CD4-positive, CD25-positive, alpha-beta regulatory T cell (primary cell): ENCODE data around the gene EPHA8. TPM values are rescaled to one million over a fixed set of nuclear protein-coding genes. Genes with fewer than 3 reads are reported as not detected.
A peak's percentile ranks its signal among the peaks of the same experiment; 100 is the strongest.

Experiments
- ATAC-seq, 2 donors: fragments of 150-1000 bp; cut with Tn5 transposase; one replicate each; pipeline ENCODE4 v1.10.0; 2021; ENCODE audit warnings: low read depth in 2 of 2, moderate number of reproducible peaks in 2 of 2, moderate library complexity in 1 of 2
- DNase-seq, 3 donors: peaks; one replicate each; pipeline versions ENCODE4 v3.0.0 to v3.0.0-alpha.2; 2012 to 2022; ENCODE audit warnings: mixed read lengths in 1 of 3
- H3K27ac ChIP-seq: one replicate; pipeline ENCODE4 v1.7.0; 2013; ENCODE audit warnings: mild to moderate bottlenecking, low read length; ENCODE audit not compliant: insufficient read depth, poor library complexity, severe bottlenecking
- H3K27me3 ChIP-seq: one replicate; pipeline ENCODE4 v1.7.0; 2013; ENCODE audit warnings: low read length; ENCODE audit not compliant: control insufficient read depth, insufficient read depth
- H3K36me3 ChIP-seq: one replicate; pipeline ENCODE4 v1.7.0; 2013; ENCODE audit warnings: mild to moderate bottlenecking, low read length, moderate library complexity; ENCODE audit not compliant: control insufficient read depth, insufficient read depth
- H3K4me1 ChIP-seq: 2 replicates; pipeline ENCODE4 v1.7.0; 2013; ENCODE audit warnings: mild to moderate bottlenecking, low read length; ENCODE audit not compliant: insufficient read depth, control insufficient read depth, poor library complexity, severe bottlenecking
- H3K4me3 ChIP-seq: one replicate; pipeline ENCODE4 v1.7.0; 2013; ENCODE audit warnings: low read depth, mild to moderate bottlenecking, low read length, moderate library complexity
- H3K9me3 ChIP-seq, 2 experiments: 1 replicate in 1 of 2; 2 replicates in 1 of 2; pipeline ENCODE4 v1.7.0; 2013; ENCODE audit warnings: low read length in 2 of 2, mild to moderate bottlenecking in 1 of 2, moderate library complexity in 1 of 2; ENCODE audit not compliant: control insufficient read depth in 2 of 2
- H3K27ac Mint-ChIP-seq, 3 donors: one replicate each; pipeline ENCODE4 v1.8.0; 2020 to 2022; ENCODE audit warnings: mild to moderate bottlenecking in 3 of 3, mixed read lengths in 3 of 3, moderate library complexity in 2 of 3
- H3K27me3 Mint-ChIP-seq: one replicate; pipeline ENCODE4 v1.8.0; 2022; ENCODE audit warnings: mild to moderate bottlenecking, mixed read lengths
- H3K36me3 Mint-ChIP-seq: one replicate; pipeline ENCODE4 v1.8.0; 2020; ENCODE audit warnings: mixed read lengths
- H3K4me1 Mint-ChIP-seq, 4 donors: one replicate each; pipeline ENCODE4 v1.8.0; 2020 to 2022; ENCODE audit warnings: mixed read lengths in 4 of 4, mild to moderate bottlenecking in 1 of 4
- H3K4me3 Mint-ChIP-seq, 4 donors: one replicate each; pipeline ENCODE4 v1.8.0; 2020 to 2022; ENCODE audit warnings: mild to moderate bottlenecking in 4 of 4, mixed read lengths in 4 of 4, moderate library complexity in 3 of 4
- H3K9me3 Mint-ChIP-seq, 7 donors: one replicate each; pipeline ENCODE4 v1.8.0; 2020 to 2022; ENCODE audit warnings: mixed read lengths in 7 of 7, mild to moderate bottlenecking in 3 of 7, moderate library complexity in 2 of 7
- polyA plus RNA-seq, 4 donors: library from polyadenylated mRNA; unstranded; fragments of 300-500 nt; fragmentation: Illumina TruSeq; gene quantifications; one replicate each; pipeline ENCODE4 v1.2.3, GENCODE V29; 2021
- total RNA-seq: library from RNA; stranded (reverse); gene quantifications from one replicate; pipeline ENCODE4 v1.2.3, GENCODE V29; 2022

Gene EPHA8
- total and polyA plus RNA-seq, 5 donors from 2014 or later = not detected

- Mint-ChIP-seq H3K4me3 (no peak overlapping the region), H3K27me3 (peaks cover 18% of the 10 kb centered on the region), H3K36me3 (no peaks in the 10 kb centered on the region), H3K9me3 (no peaks in the 10 kb centered on the region), H3K4me1 (peaks cover 0 to 2% (median 0%) of the 10 kb centered on the region in 4 donors), H3K27ac (peak overlapping the region in 1 of 3 donors; percentile 92)
- Histone ChIP-seq H3K27ac (no peak overlapping the region), H3K27me3 (no peaks in the 10 kb centered on the region), H3K36me3 (no peaks in the 10 kb centered on the region), H3K4me1 (peaks cover 3% of the 10 kb centered on the region), H3K4me3 (no peak overlapping the region), H3K9me3 (no peaks in the 10 kb centered on the region)
- DNase-seq (no peak), ATAC-seq (no peak)
Observed at GRCh38 chr1:22636927-22637326, 73.6 kb downstream of the EPHA8 start.

GRCh38 chr1:22637907-22638445, 74.7 kb downstream of the EPHA8 start:
- Histone ChIP-seq H3K4me1 (peaks cover 5% of the 10 kb centered on the region), H3K36me3 (no peaks in the 10 kb centered on the region), H3K27ac (no peak overlapping the region), H3K4me3 (no peak overlapping the region), H3K27me3 (no peaks in the 10 kb centered on the region), H3K9me3 (no peaks in the 10 kb centered on the region)
- DNase-seq (no peak), ATAC-seq (no peak)
- Mint-ChIP-seq H3K4me3 (no peak overlapping the region), H3K27me3 (peaks cover 10% of the 10 kb centered on the region), H3K9me3 (no peaks in the 10 kb centered on the region), H3K36me3 (no peaks in the 10 kb centered on the region), H3K27ac (no peak overlapping the region), H3K4me1 (peaks cover 0 to 2% (median 0%) of the 10 kb centered on the region in 4 donors)

GRCh38 chr1:22638476-22639234, 75.4 kb downstream of the EPHA8 start:
- no peaks in the 10 kb centered on the region for H3K36me3 ChIP-seq
- ATAC-seq = no peak
- Mint-ChIP-seq H3K36me3 (no peaks in the 10 kb centered on the region), H3K4me1 (peaks cover 0 to 2% (median 0%) of the 10 kb centered on the region in 4 donors), H3K4me3 (no peak overlapping the region), H3K27me3 (peaks cover 7% of the 10 kb centered on the region), H3K27ac (no peak overlapping the region), H3K9me3 (no peaks in the 10 kb centered on the region)
- H3K4me3 ChIP-seq = no peak overlapping the region
- DNase-seq = no peak
- peaks cover 5% of the 10 kb centered on the region for H3K4me1 ChIP-seq
- H3K27ac ChIP-seq = no peak overlapping the region
- no peaks in the 10 kb centered on the region for H3K9me3 ChIP-seq
- H3K27me3 ChIP-seq = no peaks in the 10 kb centered on the region

- Histone ChIP-seq H3K27ac (no peak overlapping the region), H3K9me3 (no peaks in the 10 kb centered on the region), H3K36me3 (no peaks in the 10 kb centered on the region), H3K4me3 (no peak overlapping the region), H3K27me3 (no peaks in the 10 kb centered on the region), H3K4me1 (peaks cover 5% of the 10 kb centered on the region)
- H3K36me3 Mint-ChIP-seq = no peaks in the 10 kb centered on the region
- no peak overlapping the region for H3K27ac Mint-ChIP-seq
- no peak overlapping the region for H3K4me3 Mint-ChIP-seq
- peaks cover 0 to 2% (median 0%) of the 10 kb centered on the region in 4 donors for H3K4me1 Mint-ChIP-seq
- no peak for ATAC-seq
- H3K27me3 Mint-ChIP-seq = peaks cover 5% of the 10 kb centered on the region
- no peak for DNase-seq
- no peaks in the 10 kb centered on the region for H3K9me3 Mint-ChIP-seq
Observed at GRCh38 chr1:22639286-22639685, 76.0 kb downstream of the EPHA8 start.

- Histone ChIP-seq H3K27ac (no peak overlapping the region), H3K27me3 (no peaks in the 10 kb centered on the region), H3K9me3 (no peaks in the 10 kb centered on the region), H3K36me3 (no peaks in the 10 kb centered on the region), H3K4me1 (peaks cover 5% of the 10 kb centered on the region), H3K4me3 (no peak overlapping the region)
- no peaks in the 10 kb centered on the region for H3K9me3 Mint-ChIP-seq
- ATAC-seq (no peak), DNase-seq (no peak)
- H3K36me3 Mint-ChIP-seq = no peaks in the 10 kb centered on the region
- H3K27me3 Mint-ChIP-seq = peaks cover 5% of the 10 kb centered on the region
- H3K4me3 Mint-ChIP-seq = no peak overlapping the region
- peaks cover 0 to 2% (median 0%) of the 10 kb centered on the region in 4 donors for H3K4me1 Mint-ChIP-seq
- no peak overlapping the region for H3K27ac Mint-ChIP-seq
Observed at GRCh38 chr1:22641247-22641646, 78.0 kb downstream of the EPHA8 start.

- peaks cover 0 to 2% (median 0%) of the 10 kb centered on the region in 4 donors for H3K4me1 Mint-ChIP-seq
- H3K27me3 ChIP-seq = no peaks in the 10 kb centered on the region
- ATAC-seq (peak; percentile 36 to 69), DNase-seq (peak; percentile 34 to 44 (median 43))
- H3K4me3 Mint-ChIP-seq = no peak overlapping the region
- H3K27ac Mint-ChIP-seq = no peak overlapping the region
- H3K9me3 ChIP-seq = no peaks in the 10 kb centered on the region
- no peak overlapping the region for H3K27ac ChIP-seq
- H3K36me3 Mint-ChIP-seq = no peaks in the 10 kb centered on the region
- H3K36me3 ChIP-seq = no peaks in the 10 kb centered on the region
- no peaks in the 10 kb centered on the region for H3K9me3 Mint-ChIP-seq
- H3K4me1 ChIP-seq = peaks cover 5% of the 10 kb centered on the region
- no peak overlapping the region for H3K4me3 ChIP-seq
- peaks cover 5% of the 10 kb centered on the region for H3K27me3 Mint-ChIP-seq
Observed at GRCh38 chr1:22641906-22642636, 78.8 kb downstream of the EPHA8 start.

GRCh38 chr1:22643381-22643780, 80.1 kb downstream of the EPHA8 start, which contains the start of gene C1QC:
C1QC (plus strand) TSS chr1:22643633; CDS start chr1:22644024, 391 bp downstream.
- Mint-ChIP-seq H3K9me3 (no peaks in the 10 kb centered on the region), H3K27me3 (peaks cover 5% of the 10 kb centered on the region), H3K27ac (no peak within 1 kb of the TSS), H3K4me1 (peaks cover 0 to 2% (median 0%) of the 10 kb centered on the region in 4 donors), H3K4me3 (no peak within 1 kb of the TSS), H3K36me3 (no peaks in the 10 kb centered on the region)
- Histone ChIP-seq H3K27me3 (no peaks in the 10 kb centered on the region), H3K27ac (no peak within 1 kb of the TSS), H3K36me3 (no peaks in the 10 kb centered on the region), H3K4me1 (peaks cover 5% of the 10 kb centered on the region), H3K4me3 (no peak within 1 kb of the TSS), H3K9me3 (no peaks in the 10 kb centered on the region)
- no peak for ATAC-seq
- no peak for DNase-seq
